Measurements from ENCODE around the gene ZNHIT1. TPM values are rescaled to one million over a fixed set of nuclear protein-coding genes. Genes with fewer than 3 reads are reported as not detected.

The ZNHIT1 gene
- total and polyA plus RNA-seq, 2 of the 8 experiments (the other 6 are each of a cell fraction or from before 2014, with no cell fraction given), result 38.2 to 61.7 TPM

DNA sequence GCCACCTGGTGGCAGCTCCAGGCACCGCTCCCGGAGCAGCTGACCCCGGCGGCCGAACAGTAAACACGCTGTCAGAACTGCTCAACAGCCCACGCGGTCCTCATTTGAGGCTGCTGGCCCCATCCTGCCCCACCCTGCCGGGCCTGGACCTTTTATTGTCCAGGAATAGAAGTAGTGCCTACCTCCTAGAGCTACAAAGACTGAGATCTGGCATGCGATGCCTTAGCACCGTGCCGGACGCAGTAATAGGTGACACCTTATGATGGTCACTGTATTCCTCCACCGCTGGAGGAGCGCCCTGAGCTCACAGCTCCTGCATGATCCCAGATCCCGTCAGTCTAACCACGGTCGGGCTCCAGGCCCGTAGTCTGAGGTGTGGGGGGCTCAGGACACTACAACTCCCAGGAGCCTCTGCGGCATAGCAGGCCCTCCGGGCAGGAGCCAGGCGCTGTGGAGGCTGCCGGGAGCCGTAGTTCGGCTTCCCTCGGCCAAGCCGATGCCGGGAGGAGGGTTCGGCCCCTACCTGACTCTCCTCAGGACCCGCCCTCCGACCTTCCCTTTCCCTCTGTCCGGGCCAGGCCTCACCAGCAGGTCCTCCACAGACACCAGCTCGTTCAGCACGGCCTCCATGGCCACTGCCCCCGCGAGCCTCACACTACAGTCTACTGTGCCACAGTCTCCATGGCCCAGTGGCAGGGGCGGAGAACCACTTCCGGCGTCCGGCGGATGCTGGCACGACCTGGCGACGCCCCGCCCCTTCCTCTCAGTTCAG is 26.6 kb downstream of the ZNHIT1 start, which contains the start of gene FIS1 (continued):
- TF ChIP-seq HDAC2 (IDR thresholded peaks at IDR 0.05; ENCODE audit: borderline replicate concordance in 1 of 2, low read depth in 2 of 2, low read length in 2 of 2) (peak in 1 of 2 experiments; percentile 98; a peak in 2 of 4 replicates), SP4 (IDR thresholded peaks at IDR 0.05; ENCODE audit: low read length) (0 out of 2 replicates have a peak, but pooled peaks have one; percentile 41), EZH2 (IDR thresholded peaks at IDR 0.05; ENCODE audit: low read depth, low read length, severe bottlenecking) (no peak), BRCA1 (IDR thresholded peaks at IDR 0.05; ENCODE audit: low read depth, low read length) (no peak), EGR1 (IDR thresholded peaks at IDR 0.05; ENCODE audit: borderline replicate concordance, low read depth, low read length) (no peak), POLR2A (IDR thresholded peaks at IDR 0.05; ENCODE audit: control extremely low read depth in 1 of 2, low read depth in 2 of 2, low read length in 2 of 2) (no peak), EP300 (IDR thresholded peaks at IDR 0.05; ENCODE audit: borderline replicate concordance in 1 of 2, low read depth in 2 of 2, low read length in 2 of 2) (no peak), SAP30 (IDR thresholded peaks at IDR 0.05; ENCODE audit: insufficient read depth, insufficient replicate concordance, low read length) (peak; percentile 99), CBX5 (IDR thresholded peaks at IDR 0.05; ENCODE audit: low read depth, low read length) (no peak), RFX5 (IDR thresholded peaks at IDR 0.05; ENCODE audit: borderline replicate concordance, low read depth, low read length) (no peak), BCL11A (IDR thresholded peaks at IDR 0.05; ENCODE audit: low read depth in 2 of 2, low read length in 2 of 2) (no peak), HDAC6 (IDR thresholded peaks at IDR 0.05; ENCODE audit: low read depth, low read length) (no peak), NRF1 (IDR thresholded peaks at IDR 0.05; ENCODE audit: low read depth, low read length) (no peak), CREB1 (IDR thresholded peaks at IDR 0.05) (peak; percentile 36), NANOG (IDR thresholded peaks at IDR 0.05; ENCODE audit: insufficient read depth, low read depth, low read length, poor library complexity, severe bottlenecking) (peak; percentile 21), BACH1 (IDR thresholded peaks at IDR 0.05; ENCODE audit: low read length) (no peak), TAF7 (optimal IDR thresholded peaks at IDR 0.05; ENCODE audit: borderline replicate concordance, low read depth, low read length) (no peak), FOSL1 (IDR thresholded peaks at IDR 0.05; ENCODE audit: insufficient read depth, low read depth, low read length) (no peak), TCF12 (IDR thresholded peaks at IDR 0.05; ENCODE audit: low read depth, low read length) (0 out of 2 replicates have a peak, but pooled peaks have one; percentile 51), SRF (IDR thresholded peaks at IDR 0.05; ENCODE audit: low read depth, low read length) (no peak), CEBPB (IDR thresholded peaks at IDR 0.05; ENCODE audit: low read depth, low read length) (no peak), ASH2L (IDR thresholded peaks at IDR 0.05; ENCODE audit: low read length) (peak; percentile 72), TEAD4 (IDR thresholded peaks at IDR 0.05; ENCODE audit: low read depth, low read length) (no peak), KDM4A (IDR thresholded peaks at IDR 0.05; ENCODE audit: low read depth, low read length, severe bottlenecking) (peak; percentile 69), CHD1 (IDR thresholded peaks at IDR 0.05; ENCODE audit: low read depth, low read length) (no peak)
